GM19455 (cell line): ENCODE results near the gene PALM2AKAP2.
"Not testable (repeated sequence)": the region's sequence is repeated elsewhere in the genome, so short reads cannot be mapped to it uniquely, and the experiment has no call there.

Experiments used
- ATAC-seq: cut with Tn5 transposase; IDR thresholded peaks from one replicate; pipeline ENCODE4 v1.9.1; 2021; ENCODE audit not compliant: unreplicated experiment

PALM2AKAP2 gene

DNA sequence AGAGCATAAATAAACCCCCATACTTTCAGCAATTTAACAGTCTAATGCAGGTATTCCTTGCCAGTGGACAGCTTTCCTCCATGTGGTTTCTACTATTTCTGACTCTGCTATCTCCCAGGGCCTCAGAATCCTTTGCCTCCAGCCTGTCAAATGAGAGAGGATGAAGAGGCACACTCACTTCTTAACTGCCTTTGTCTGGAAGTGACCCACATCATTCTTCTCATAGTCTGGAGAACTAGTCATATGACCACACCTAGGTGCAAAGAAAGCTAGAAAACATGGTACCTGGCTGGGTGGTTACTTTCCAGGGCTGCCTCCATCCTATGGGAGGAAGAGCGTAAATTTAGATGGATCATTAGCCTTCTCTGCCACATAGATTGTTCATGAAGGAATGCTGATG is 22.5 kb downstream of the PALM2AKAP2 start:
- ATAC-seq: no peak

DNA sequence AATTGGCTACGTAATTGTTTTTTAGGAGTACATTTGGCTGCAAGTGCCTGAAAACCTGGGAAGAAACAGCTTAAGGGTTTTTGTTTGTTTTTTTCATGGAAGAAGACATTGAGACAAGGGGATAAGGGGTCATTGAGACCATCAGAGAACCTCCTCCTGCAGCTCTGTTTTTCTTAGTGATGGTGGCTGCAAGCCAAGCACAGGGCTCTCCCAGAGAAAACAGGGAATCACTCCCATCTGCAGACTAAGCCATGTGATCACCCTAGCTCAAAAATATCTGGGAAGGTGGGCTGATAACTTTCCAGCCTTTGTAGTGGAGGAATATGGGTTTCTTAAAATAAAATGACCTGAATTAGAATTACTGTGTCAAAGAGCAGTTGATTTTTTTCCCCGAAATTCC is 25.1 kb downstream of the PALM2AKAP2 start:
- ATAC-seq: no peak

DNA sequence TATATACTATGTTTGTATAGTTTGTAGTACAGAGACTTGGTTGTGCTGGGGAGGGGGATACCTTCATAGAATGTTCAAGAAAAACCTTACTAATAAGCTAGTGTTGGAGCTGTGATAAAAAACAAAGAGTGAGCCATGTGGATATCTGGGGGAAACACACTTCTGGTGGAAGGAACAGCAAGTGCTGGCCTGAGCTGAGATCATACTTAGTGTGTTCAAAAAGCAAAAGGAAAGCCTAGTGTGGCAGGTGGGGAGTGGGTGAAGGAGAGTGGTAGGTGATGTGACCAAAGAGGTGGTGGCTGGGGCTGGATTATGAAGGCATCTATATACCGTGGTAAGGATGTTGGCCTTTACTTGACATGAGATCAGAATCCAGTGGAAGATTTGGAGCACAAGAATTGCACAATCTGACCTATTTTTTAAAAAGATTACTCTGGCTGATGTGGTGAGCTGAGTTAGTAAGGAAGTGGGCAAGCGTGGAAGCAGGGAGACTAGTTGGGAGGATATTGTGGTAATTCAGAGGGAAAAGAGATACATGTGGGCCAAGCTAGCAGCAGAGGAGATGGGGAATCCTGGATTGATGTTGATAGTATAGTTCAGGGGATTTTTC is 26.6 kb downstream of the PALM2AKAP2 start:
- ATAC-seq: no peak

DNA sequence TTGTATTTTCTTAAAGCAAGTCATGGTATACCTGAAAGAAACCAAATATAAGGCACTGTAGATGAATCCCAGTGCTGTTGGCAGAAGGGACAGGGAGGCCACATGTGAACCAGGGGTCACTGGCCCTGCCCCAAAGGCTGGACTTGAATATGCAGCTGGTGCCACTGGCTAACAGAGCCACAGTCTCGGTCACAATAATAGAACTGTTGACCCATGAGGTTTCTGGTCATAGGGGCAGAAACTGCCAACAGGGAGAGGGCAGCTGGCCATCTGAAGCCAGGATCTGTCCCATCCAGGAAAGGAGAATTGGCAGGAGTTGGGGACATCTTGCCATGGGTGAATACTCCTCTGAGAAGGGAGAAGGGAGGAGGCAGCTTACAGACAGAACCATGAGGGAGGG is 31.9 kb downstream of the PALM2AKAP2 start:
- ATAC-seq: no peak

DNA sequence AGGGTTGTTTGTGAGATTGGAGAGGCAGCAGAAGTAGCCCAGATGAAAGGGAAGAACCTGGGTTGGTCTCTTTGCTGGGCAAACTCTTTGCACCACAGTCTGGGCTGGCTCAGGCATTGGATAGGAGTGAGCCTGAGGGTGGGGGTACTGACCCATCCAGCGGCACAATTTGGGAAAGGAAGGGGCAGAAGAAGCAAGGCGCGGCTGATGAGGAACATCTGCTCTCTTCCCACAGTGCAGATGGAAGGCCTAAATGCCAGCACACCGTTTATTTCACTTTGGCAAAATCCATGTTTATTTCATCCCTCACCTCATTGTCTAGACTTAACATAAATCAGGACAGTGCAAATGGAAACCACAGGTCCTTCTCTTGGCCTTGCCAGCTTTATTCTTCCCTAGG is 32.3 kb downstream of the PALM2AKAP2 start:
- no peak for ATAC-seq

DNA sequence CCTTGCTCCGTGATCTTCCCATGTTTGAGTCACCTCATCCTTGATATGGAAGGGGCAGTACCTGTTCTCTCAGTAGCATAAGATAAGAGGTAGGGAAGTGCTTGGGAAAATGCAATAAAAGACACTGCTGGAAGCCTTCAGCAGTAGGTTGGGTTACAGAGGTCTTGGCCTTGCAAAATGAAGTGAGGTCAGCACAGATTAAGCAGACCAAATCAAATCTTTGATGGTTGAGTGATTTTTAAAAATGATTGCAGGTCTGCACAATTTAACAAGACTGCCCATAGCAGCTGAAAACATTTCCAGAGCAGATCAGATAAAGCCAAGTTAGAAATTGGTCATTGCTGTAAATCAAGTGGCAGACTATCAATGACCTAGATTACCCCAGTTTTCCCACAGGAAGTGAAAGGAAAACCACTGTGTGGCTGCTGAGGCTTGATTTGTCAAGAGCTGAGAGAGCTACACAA is 32.9 kb downstream of the PALM2AKAP2 start:
- no peak for ATAC-seq

DNA sequence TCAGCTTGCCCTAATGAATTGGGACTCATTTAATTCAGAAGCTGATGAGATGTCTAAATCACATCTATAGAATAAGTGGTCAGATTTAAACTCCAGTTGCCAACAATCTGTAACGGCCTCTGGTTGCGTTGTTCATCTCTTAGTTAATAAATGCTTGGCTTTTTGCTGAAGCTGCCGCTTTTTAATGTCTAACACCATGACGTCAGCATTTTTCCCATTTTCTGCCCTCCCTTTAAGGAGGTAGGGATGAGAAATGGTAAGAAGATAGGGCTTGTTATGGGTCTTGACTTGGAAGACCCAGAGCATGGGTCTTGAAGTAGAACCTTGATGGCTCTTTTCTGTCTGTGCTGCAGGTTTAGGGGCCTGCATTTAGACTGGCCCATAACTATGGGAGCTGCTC is 33.3 kb downstream of the PALM2AKAP2 start:
- no peak for ATAC-seq

DNA sequence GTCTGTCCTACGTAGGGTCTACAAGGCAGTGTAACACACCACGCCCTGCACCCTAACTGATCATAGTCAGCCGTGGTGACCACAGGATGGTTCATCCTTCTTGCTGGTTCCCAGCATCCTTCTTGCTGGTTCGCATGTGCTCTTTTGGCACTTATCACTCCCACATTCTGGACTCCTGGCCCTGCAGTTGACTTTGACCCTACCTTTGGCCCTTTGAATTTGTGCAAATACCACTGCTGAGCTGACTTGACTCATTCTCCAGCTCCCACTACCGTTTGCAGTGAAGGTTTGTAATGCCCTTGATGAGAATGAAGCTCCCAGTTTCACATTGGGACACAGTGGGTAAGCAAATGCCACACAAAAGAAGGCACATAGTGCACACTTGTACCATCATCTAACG is 33.8 kb downstream of the PALM2AKAP2 start:
- no peak for ATAC-seq

DNA sequence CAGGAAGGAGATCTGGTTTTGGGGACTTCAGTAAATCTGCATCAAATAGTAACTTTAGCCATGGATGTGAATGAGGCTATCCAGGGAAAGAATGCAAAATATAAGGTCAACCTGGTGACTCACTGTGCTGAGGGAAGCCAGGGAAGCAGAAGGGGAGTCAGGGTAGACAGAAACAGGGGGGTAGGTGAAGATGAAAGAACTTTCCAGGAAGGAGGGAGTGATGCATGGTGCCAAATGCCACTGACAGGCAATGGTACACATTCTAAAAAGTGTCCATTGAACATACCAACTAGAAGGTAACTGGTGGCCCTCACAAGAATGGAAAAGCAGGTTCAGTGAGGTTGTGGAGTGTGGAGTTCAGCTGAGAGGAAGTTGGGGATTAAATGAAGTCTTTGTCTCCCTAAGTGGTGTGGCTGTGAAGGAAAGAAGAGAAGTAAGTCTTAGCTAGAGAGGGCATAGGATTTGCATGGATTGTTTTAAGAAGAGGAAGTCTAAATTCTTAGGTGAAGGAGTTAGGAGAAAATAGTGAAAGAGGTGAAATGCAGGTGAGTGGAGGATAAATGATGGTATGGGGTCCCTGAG is 35.5 kb downstream of the PALM2AKAP2 start:
- ATAC-seq: no peak

DNA sequence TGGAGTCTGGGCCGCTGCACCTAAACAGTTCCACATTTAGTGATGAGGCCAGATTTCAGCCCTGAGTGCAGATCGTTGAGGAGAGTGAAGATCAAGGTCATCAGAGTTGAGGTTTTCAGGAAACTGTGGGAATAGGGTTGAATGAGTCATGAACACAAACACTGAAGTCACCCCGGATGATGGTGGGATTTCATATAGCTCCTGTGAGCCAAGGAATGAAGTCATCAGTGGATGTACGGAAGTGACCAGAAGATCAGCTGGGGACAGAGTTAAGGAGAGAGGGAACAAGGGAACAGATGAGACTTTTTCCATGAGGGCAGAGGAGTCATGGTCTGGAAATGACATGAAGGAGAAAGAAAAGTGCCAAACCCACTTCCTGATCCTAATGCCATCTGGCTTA is 36.5 kb downstream of the PALM2AKAP2 start:
- no peak for ATAC-seq

DNA sequence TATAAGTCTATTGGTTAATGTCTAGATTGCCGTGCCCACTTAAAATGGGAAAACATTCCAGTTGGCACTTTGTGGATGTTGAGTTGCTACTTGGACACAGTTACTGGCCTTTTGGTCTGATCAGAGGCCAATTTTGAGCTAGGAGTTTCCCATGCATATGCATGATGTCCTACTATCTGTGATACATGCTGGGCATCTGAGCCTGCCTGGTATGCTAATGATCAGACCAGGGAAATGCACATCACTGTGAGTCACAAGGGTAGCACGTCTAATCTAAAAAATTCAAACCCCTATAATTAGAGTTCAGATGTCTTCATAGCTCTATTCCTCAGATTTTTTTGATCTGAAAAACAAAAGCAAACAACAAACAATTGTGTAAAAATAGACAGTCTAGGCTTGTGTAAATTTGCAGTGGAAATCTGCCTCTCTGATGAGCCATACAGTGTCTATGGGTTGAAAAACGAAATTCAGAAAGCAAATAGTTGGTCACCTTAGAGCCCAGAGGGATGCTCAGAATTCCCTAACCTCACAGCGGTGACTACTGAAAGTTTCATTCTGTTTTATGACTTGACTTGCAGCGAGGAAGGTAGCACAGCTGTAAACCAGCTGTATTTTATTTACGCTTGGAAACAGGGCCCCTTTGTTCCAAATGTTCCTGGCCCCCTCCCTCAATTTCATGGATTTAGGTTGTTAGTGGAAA is 37.3 kb downstream of the PALM2AKAP2 start:
- no peak for ATAC-seq

DNA sequence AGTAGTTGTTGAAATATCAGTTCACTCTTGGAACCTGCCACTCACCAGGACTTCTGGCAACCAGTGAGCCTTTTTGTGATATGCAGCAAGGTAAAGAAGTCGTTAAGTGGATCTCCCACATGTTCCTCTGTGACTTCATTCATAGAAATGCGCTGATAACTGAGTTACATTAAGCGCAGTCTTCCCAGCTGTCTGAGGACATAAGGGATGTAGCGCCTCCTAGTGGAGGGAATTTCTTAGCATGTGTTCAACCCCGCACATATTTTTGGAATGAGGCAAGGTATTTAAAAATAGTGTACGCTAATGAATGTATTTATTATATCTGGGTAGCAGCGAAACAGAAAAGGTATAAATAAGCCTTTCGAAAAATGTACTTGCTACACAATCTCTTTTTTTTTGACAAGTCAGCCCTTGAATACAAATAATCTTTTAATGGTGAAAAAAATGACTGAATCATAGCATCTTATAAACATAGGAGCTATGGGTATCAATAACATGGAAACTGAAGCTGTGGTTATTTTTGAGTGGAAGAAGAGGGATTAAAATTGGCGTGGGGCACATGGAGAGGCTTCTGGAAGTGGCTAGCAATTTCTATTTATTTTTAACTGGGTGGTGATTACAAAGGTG is 38.0 kb downstream of the PALM2AKAP2 start:
- peak; percentile 71 for ATAC-seq

DNA sequence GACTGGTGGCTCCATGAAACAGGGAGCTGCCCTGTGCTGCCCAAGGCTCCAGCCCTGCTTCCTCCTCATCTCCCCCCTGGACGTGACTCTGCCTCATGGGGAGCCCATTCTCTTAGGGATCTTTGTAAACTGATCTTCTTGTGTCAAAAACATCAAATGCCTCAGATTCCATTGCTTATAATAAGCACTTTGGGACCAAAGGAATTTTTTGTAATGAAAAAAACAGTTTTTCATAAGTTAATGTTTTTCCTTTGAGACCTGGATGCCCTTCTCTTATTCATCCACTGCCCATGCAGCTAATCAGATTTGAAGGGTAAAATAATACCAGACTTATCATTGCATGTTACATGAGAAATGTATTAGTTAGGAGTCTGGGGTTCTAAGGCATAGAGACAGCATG is 41.7 kb downstream of the PALM2AKAP2 start:
- ATAC-seq: no peak

DNA sequence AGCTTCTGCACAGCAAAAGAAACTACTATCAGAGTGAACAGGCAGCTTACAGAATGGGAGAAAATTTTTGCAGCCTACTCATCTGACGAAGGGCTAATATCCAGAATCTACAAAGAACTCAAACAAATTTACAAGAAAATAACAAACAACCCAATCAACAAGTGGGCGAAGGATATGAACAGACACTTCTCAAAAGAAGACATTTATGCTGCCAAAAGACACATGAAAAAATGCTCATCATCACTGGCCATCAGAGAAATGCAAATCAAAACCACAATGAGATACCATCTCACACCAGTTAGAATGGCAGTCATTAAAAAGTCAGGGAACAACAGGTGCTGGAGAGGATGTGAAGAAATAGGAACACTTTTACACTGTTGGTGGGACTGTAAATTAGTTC is 45.4 kb downstream of the PALM2AKAP2 start:
- not testable (repeated sequence) for ATAC-seq

DNA sequence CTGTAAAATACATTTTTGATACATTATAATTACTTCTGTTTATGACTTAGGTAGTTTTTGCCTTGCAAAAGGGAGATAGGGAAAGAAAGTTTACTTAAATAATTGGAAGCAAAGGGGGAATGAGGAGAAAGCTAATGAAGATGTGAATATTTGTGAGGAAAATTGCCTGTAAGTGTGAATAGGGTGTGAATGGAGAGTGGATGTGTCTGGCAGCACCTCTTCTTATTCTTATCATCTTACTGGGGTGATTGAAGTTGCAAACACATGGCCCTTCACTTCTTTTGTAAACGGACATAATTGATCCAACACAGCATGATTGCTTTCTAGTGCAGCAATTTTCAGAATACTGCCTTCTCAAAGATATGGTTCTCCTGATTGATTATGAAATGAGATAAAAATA is 46.6 kb downstream of the PALM2AKAP2 start:
- ATAC-seq: no peak

DNA sequence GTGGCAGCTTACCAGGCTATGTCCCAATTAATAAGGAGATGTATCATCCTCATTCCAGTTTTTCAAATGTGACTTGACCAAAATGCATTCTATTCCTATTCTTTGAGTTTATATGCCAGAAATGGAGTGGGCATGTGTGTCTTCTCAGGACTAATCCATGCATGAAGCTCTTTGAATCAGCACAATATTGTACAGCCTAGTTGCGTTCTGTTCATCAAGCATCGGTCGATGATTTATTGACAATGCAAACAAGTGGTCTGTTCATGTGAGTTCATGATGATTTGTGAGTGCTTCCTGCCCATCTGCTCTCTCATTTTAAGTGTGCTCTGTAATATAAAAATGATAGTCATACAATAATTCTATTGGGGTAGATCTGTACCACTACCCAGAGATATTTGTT is 48.3 kb downstream of the PALM2AKAP2 start:
- no peak for ATAC-seq
